GM12872 (cell line): ENCODE measurements around the gene SYT17.

Experiments used
- TF ChIP-seq, protein P1 (sequence below): IDR thresholded peaks from 3 replicates; pipeline ENCODE4 v1.5.1; 2011; ENCODE audit warnings: low read depth, mild to moderate bottlenecking, low read length, moderate library complexity; ENCODE audit not compliant: insufficient read depth

SYT17 gene

DNA sequence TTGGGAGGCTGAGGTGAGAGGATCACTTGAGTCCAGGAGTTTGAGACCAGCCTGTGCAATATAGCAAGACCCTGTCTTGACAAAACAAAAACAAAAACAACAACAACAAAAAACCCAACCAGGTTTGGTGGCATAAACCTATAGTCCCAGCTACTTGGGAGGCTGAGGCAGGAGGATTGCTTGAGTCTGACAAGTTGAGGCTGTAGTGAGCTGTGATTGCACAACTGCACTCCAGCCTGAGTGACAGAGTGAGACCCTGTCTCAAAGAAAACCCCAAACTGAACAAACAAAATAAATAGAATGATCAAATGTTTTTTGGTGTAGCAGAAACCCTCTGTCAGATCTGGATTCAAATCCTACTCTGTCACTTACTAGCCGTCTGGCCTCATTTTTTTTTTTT is 16.0 kb upstream of the SYT17 start:
- TF ChIP-seq, protein P1, sequence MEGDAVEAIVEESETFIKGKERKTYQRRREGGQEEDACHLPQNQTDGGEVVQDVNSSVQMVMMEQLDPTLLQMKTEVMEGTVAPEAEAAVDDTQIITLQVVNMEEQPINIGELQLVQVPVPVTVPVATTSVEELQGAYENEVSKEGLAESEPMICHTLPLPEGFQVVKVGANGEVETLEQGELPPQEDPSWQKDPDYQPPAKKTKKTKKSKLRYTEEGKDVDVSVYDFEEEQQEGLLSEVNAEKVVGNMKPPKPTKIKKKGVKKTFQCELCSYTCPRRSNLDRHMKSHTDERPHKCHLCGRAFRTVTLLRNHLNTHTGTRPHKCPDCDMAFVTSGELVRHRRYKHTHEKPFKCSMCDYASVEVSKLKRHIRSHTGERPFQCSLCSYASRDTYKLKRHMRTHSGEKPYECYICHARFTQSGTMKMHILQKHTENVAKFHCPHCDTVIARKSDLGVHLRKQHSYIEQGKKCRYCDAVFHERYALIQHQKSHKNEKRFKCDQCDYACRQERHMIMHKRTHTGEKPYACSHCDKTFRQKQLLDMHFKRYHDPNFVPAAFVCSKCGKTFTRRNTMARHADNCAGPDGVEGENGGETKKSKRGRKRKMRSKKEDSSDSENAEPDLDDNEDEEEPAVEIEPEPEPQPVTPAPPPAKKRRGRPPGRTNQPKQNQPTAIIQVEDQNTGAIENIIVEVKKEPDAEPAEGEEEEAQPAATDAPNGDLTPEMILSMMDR, result no peak

- TF ChIP-seq, protein P1, result no peak
These were observed 14.2 kb upstream of the SYT17 start for GRCh38 chr16:19153876-19154275.

- TF ChIP-seq, protein P1, result no peak
These were observed 6.0 kb upstream of the SYT17 start for GRCh38 chr16:19162085-19162484.

GRCh38 chr16:19163215-19163614 is 4.8 kb upstream of the SYT17 start:
- TF ChIP-seq, protein P1, result no peak

- TF ChIP-seq, protein P1, result no peak
These were observed 3.8 kb upstream of the SYT17 start for GRCh38 chr16:19164285-19164684.

- TF ChIP-seq, protein P1, result no peak
These were observed 2.9 kb upstream of the SYT17 start for GRCh38 chr16:19165101-19165500.

- TF ChIP-seq, protein P1, result no peak
These were observed 1.5 kb upstream of the SYT17 start for GRCh38 chr16:19166500-19166899.
